ENCODE measurements around the gene DCTN1. TPM values are rescaled to one million over a fixed set of nuclear protein-coding genes. Genes with fewer than 3 reads are reported as not detected.

Gene DCTN1
- total RNA-seq, 1 donor from 2014 or later, result 100 TPM

- Histone ChIP-seq H3K4me2 (peak overlapping the region; percentile 91), H3K9ac (no peak overlapping the region), H3K27me3 (peaks cover 7% of the 10 kb centered on the region), H2AFZ (replicated peaks) (no peak overlapping the region), H3K4me3 (no peak overlapping the region), H3K27ac (no peak overlapping the region), H3K4me1 (no peaks in the 10 kb centered on the region), H3F3A (ENCODE audit: low read depth) (peaks cover 16% of the 10 kb centered on the region), H4K20me1 (ENCODE audit: low read depth) (peaks cover 4% of the 10 kb centered on the region), H3K79me2 (ENCODE audit: low read depth) (peaks cover 16% of the 10 kb centered on the region), H3K9me3 (ENCODE audit: low read depth) (no peaks in the 10 kb centered on the region), H3K36me3 (no peaks in the 10 kb centered on the region)
- Mint-ChIP-seq H3K27ac (no peak overlapping the region), H3K36me3 (peaks cover 14% of the 10 kb centered on the region), H3K27me3 (ENCODE audit: insufficient read depth, low read depth) (peaks cover 16% of the 10 kb centered on the region), H3K4me3 (peak overlapping the region; percentile 61), H3K4me1 (peaks cover 30% of the 10 kb centered on the region), H3K9me3 (no peaks in the 10 kb centered on the region)
- no peak for DNase-seq (ENCODE audit: low spot score)
- no peak for TF ChIP-seq EZH2phosphoT487 (IDR thresholded peaks at IDR 0.05)
- TF ChIP-seq CTCF (IDR thresholded peaks at IDR 0.05), result no peak
- TF ChIP-seq EZH2 (IDR thresholded peaks at IDR 0.05), result no peak
These were observed 39.9 kb upstream of the DCTN1 start for GRCh38 chr2:74420006-74420405.

- Histone ChIP-seq H3K79me2 (ENCODE audit: low read depth) (peaks cover 16% of the 10 kb centered on the region), H3K36me3 (no peaks in the 10 kb centered on the region), H3K27me3 (peaks cover 7% of the 10 kb centered on the region), H3K9me3 (ENCODE audit: low read depth) (no peaks in the 10 kb centered on the region), H4K20me1 (ENCODE audit: low read depth) (no peaks in the 10 kb centered on the region), H3K9ac (no peak overlapping the region), H3K27ac (no peak overlapping the region), H2AFZ (replicated peaks) (no peak overlapping the region), H3K4me3 (no peak overlapping the region), H3K4me1 (no peaks in the 10 kb centered on the region), H3K4me2 (no peak overlapping the region), H3F3A (ENCODE audit: low read depth) (peaks cover 15% of the 10 kb centered on the region)
- Mint-ChIP-seq H3K36me3 (peaks cover 10% of the 10 kb centered on the region), H3K4me3 (no peak overlapping the region), H3K27ac (no peak overlapping the region), H3K9me3 (no peaks in the 10 kb centered on the region), H3K27me3 (ENCODE audit: insufficient read depth, low read depth) (peaks cover 16% of the 10 kb centered on the region), H3K4me1 (peaks cover 26% of the 10 kb centered on the region)
- DNase-seq (ENCODE audit: low spot score), result no peak
- TF ChIP-seq CTCF (IDR thresholded peaks at IDR 0.05) (no peak), EZH2phosphoT487 (IDR thresholded peaks at IDR 0.05) (no peak), EZH2 (IDR thresholded peaks at IDR 0.05) (no peak)
These were observed 39.2 kb upstream of the DCTN1 start for GRCh38 chr2:74419345-74419744.

- H3K27ac Mint-ChIP-seq, result no peak overlapping the region
- H3K36me3 Mint-ChIP-seq, result peaks cover 4% of the 10 kb centered on the region
- no peak overlapping the region for H3K9ac ChIP-seq
- H3K79me2 ChIP-seq (ENCODE audit: low read depth), result peaks cover 15% of the 10 kb centered on the region
- H3K4me1 Mint-ChIP-seq, result peaks cover 18% of the 10 kb centered on the region
- no peak overlapping the region for H3K4me3 Mint-ChIP-seq
- H3F3A ChIP-seq (ENCODE audit: low read depth), result peaks cover 15% of the 10 kb centered on the region
- no peak overlapping the region for H2AFZ ChIP-seq (replicated peaks)
- H3K27me3 Mint-ChIP-seq (ENCODE audit: insufficient read depth, low read depth), result peaks cover 16% of the 10 kb centered on the region
- no peak overlapping the region for H3K4me3 ChIP-seq
- H3K4me1 ChIP-seq, result no peaks in the 10 kb centered on the region
- no peaks in the 10 kb centered on the region for H3K9me3 Mint-ChIP-seq
- peaks cover 7% of the 10 kb centered on the region for H3K27me3 ChIP-seq
- no peak for TF ChIP-seq EZH2phosphoT487 (IDR thresholded peaks at IDR 0.05)
- TF ChIP-seq EZH2 (IDR thresholded peaks at IDR 0.05), result no peak
- TF ChIP-seq CTCF (IDR thresholded peaks at IDR 0.05), result no peak
- no peak for DNase-seq (ENCODE audit: low spot score)
- no peak overlapping the region for H3K27ac ChIP-seq
- no peaks in the 10 kb centered on the region for H3K9me3 ChIP-seq (ENCODE audit: low read depth)
- H3K36me3 ChIP-seq, result no peaks in the 10 kb centered on the region
- no peaks in the 10 kb centered on the region for H4K20me1 ChIP-seq (ENCODE audit: low read depth)
- H3K4me2 ChIP-seq, result no peak overlapping the region
These were observed 38.2 kb upstream of the DCTN1 start for GRCh38 chr2:74418312-74418711.
